ENCODE data around the gene CAND1. TPM values are rescaled to one million over a fixed set of nuclear protein-coding genes. Genes with fewer than 3 reads are reported as not detected.

The CAND1 gene
- total RNA-seq, 2 donors from 2014 or later = 23.1 to 24.8 TPM

DNA sequence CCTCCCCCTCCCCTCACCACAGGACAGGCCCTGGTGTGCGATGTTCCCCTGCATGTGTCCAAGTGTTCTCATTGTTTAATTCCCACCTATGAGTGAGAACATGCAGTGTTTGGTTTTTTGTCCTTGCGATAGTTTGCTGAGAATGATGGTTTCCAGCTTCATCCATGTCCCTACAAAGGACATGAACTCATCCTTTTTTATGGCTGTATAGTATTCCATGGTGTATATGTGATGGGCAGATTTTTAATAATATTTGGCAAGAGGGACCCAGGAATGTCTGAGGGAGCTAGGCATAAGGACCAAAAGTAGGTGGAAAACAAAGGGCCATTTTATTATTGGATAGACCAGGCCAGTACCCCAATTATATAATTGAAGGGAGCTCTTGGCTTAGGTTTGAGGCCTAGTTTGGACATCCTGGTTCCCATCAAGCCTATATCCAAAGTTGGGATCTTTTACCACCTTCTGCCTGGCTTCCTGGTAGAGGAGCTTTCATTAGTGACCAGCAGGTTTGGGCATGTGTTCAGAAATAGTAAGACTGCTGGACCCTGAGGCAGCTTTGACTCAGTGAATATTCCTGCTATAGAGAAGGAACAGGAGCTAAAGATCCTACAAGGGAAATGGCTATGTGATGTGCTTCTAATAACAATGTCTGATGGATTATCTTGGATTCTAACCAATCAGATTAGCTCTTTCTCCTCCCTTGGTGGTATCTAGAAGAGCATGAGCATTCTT is 76.0 kb downstream of the CAND1 start:
- TF ChIP-seq, protein P1, sequence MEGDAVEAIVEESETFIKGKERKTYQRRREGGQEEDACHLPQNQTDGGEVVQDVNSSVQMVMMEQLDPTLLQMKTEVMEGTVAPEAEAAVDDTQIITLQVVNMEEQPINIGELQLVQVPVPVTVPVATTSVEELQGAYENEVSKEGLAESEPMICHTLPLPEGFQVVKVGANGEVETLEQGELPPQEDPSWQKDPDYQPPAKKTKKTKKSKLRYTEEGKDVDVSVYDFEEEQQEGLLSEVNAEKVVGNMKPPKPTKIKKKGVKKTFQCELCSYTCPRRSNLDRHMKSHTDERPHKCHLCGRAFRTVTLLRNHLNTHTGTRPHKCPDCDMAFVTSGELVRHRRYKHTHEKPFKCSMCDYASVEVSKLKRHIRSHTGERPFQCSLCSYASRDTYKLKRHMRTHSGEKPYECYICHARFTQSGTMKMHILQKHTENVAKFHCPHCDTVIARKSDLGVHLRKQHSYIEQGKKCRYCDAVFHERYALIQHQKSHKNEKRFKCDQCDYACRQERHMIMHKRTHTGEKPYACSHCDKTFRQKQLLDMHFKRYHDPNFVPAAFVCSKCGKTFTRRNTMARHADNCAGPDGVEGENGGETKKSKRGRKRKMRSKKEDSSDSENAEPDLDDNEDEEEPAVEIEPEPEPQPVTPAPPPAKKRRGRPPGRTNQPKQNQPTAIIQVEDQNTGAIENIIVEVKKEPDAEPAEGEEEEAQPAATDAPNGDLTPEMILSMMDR (IDR thresholded peaks at IDR 0.05) = no peak
- no peak for DNase-seq (ENCODE audit: low spot score)
- Histone ChIP-seq H3K27me3 (no peaks in the 10 kb centered on the region), H3K4me3 (no peak overlapping the region), H3K27ac (no peak overlapping the region), H3K4me1 (no peaks in the 10 kb centered on the region), H3K9me3 (no peaks in the 10 kb centered on the region), H3K36me3 (no peaks in the 10 kb centered on the region)

DNA sequence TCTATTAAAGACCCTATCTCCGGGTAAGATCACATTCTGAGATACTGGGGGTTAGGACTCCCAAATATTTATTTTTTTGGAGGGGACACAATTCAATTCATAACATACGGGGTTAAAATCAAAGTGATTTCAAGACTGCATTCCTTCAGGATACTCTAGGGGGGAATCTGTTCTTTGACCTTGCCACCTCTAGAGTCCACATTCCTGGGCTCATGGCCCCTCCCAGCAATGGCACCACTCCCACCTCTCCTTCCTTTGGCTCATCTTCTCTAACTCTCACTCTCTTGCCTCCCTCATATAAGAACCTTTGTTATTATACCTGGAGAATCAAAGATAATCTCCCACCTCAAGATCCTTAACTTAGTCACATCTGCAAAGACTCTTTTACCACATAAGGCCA is 79.5 kb downstream of the CAND1 start:
- Histone ChIP-seq H3K27me3 (no peaks in the 10 kb centered on the region), H3K27ac (no peak overlapping the region), H3K4me1 (peaks cover 0 to 4% of the 10 kb centered on the region in 2 donors), H3K9me3 (no peaks in the 10 kb centered on the region), H3K4me3 (no peak overlapping the region), H3K36me3 (no peaks in the 10 kb centered on the region)
- DNase-seq (ENCODE audit: low spot score) = no peak
- TF ChIP-seq, protein P1 (IDR thresholded peaks at IDR 0.05) = no peak

DNA sequence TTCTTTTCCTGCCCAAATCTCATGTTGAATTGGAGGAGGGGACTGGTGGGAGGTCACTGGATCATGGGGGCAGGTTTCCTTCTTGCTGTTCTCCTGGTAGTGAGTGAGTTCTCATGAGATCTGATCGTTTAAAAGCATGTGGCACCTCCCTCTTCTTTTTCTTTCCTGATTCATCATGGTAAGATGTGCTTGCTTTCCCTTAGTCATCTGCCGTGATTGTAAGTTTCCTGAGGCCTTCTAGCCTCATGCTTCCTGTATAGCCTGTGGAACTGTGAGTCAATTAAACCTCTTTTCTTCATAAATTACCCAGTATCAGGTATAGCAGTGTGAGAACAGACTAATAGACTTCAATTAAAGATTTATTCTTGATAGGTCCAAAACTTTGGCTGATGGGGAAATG is 83.5 kb downstream of the CAND1 start:
- DNase-seq (ENCODE audit: low spot score) = no peak
- peaks cover 0 to 40% of the 10 kb centered on the region in 2 donors for H3K4me1 ChIP-seq
- no peaks in the 10 kb centered on the region for H3K27me3 ChIP-seq
- H3K9me3 ChIP-seq = no peaks in the 10 kb centered on the region
- H3K27ac ChIP-seq = no peak overlapping the region
- TF ChIP-seq, protein P1 (IDR thresholded peaks at IDR 0.05) = no peak
- no peak overlapping the region for H3K4me3 ChIP-seq
- no peaks in the 10 kb centered on the region for H3K36me3 ChIP-seq

DNA sequence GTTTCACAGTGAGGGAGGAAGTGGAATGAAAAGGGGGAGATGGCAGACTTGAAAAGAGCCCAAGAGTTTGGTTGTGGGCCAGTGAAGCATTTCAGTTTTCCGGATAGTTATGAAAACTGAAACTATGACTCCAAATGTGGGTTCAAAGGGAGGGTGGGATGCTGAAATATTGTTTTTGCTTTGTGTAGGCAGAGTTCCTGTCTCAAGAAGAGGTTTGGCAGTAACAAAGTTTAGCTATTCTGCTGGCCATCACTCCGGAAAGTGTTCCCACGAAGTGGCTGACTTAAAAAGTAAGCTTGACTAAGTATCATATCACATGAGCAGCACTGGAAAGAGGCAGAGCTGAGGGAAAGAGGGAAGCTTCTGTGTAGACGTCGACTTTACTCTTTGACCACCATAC is 85.2 kb downstream of the CAND1 start:
- H3K4me3 ChIP-seq = peak overlapping the region in 1 of 2 donors; percentile 6

DNA sequence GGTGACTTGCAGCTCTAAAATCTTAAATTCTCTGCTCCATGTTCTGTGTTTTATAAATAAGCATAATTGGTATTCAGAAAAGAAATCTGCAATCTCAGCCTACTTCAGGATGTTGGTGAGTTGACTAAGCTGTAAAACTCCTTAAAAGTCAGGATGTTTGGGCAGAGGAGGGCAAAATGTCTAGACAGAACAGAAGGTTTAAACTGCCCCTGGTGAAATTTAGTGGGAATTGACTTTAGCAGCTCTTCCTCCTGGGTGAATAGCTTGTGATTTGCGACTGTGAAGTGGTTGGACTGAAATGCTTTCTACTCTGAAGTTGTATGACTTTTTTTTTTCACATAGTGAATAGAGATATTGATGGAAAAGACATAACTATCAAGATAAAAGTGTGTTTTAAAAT is 85.8 kb downstream of the CAND1 start:
- no peaks in the 10 kb centered on the region for H3K36me3 ChIP-seq
- H3K27me3 ChIP-seq = no peaks in the 10 kb centered on the region
- DNase-seq (ENCODE audit: low spot score) = no peak
- peaks cover 0 to 50% of the 10 kb centered on the region in 2 donors for H3K4me1 ChIP-seq
- peak overlapping the region in 1 of 2 donors; percentile 6 for H3K4me3 ChIP-seq
- H3K9me3 ChIP-seq = no peaks in the 10 kb centered on the region
- TF ChIP-seq, protein P1 (IDR thresholded peaks at IDR 0.05) = no peak
- H3K27ac ChIP-seq = peak overlapping the region; percentile 59 to 74

More for the DNA sequence above, 85.2 kb downstream of the CAND1 start:
- peak; percentile 62 for DNase-seq (ENCODE audit: low spot score)
- peaks cover 0 to 50% of the 10 kb centered on the region in 2 donors for H3K4me1 ChIP-seq
- no peaks in the 10 kb centered on the region for H3K27me3 ChIP-seq
- H3K9me3 ChIP-seq = no peaks in the 10 kb centered on the region
- H3K27ac ChIP-seq = peak overlapping the region; percentile 59 to 74
- TF ChIP-seq, protein P1 (IDR thresholded peaks at IDR 0.05) = no peak
- no peaks in the 10 kb centered on the region for H3K36me3 ChIP-seq

Measured in right atrium auricular region (tissue), 2 donors.